GM21529 (cell line): ENCODE measurements around the gene WDR27.

ENCODE experiments used
- ATAC-seq: cut with Tn5 transposase; IDR thresholded peaks from one replicate; pipeline ENCODE4 v1.9.1; 2021; ENCODE audit not compliant: unreplicated experiment

Gene WDR27

DNA sequence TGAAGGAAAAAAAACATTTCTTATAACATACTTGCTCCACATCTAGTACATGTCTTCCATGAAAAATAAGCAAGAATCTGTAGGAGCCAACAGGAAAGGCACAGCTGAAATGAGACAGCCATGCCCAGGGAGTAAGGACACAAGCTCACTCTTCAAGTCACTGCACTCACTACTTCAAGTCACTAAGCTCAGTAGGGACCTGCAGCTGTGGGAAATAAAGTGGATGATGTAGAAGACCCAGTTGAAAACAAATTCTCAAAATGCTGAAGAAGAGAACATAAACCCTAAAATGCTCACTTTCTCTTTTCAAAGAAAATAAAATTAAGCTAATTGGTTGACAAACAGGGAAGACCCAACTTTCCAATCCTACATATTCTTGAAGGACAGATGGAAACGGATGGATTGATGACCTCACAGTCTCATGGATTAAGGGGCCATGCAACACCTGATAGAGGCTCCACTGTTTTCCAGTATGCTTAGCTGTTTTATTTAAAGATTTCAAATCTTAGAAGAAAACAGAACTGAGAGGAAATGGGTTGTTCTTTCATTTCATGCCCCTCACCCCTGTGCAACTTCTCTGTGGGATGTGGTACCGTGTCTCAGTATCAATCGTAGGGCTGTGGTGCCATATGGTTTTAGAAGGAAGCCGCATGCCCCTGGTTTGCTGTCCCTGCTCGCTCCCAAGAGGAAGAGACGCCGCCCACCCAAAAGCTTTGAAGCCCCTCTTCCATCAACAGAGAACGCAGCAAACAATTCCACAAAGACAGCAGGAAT lies 133.3 kb downstream of the WDR27 start:
- peak; percentile 75 for ATAC-seq

DNA sequence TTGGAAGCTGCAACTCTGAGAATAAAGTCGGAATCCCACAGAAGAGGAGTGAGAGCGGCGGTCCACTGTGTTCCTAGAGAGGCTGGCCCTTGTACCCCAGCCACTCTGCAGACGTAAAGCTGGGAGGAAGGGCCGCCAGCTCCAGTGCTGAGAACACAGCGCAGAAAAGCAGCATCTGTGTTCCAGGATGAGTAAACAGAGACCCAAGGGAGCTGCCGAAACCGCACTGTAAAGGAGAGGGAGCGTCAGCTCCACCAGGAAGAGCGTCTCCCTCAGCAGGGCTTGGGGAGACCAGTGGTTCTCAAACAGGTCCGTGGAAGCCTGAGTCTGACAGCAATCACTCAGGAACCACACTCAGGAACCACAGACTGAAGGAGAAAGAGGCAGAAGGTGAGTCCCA lies 134.0 kb downstream of the WDR27 start:
- ATAC-seq: no peak

DNA sequence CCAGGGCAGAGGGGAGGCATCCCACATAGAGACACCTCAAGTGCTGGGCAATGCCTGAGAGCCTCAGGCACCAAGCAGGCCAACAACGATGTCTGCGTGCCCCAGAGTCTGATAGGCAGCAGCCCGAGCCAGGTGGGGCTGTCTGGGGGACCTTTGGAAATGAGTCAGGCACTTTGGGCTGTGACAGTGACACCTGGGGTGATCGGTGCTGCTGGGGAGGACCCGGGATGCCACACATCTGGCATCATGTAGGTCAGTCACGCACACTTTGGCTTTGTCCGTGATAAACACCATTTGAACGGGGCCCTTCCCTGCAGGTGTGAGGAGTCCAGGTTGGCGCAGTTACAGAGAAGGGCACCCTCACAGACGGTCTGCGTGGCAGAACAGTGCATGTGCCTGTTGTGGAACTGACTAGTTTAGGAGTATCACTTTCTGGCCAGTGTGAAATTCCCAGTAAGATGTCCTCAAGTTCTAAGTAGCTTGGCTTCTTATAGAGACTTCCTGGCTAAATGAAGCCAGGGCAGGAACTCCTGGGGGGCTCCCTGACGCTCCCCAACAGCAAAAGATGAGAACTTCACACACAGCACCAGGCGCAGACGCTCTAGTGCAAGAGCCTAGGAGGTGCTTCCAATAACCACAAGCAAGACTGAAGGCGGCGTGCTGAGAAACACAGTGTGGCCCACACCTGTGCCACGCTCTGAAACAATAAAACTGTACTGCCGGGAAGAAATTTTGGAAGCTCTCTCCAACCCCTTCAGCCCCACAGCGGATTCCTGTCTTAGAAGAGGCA lies 134.7 kb downstream of the WDR27 start:
- ATAC-seq: no peak

DNA sequence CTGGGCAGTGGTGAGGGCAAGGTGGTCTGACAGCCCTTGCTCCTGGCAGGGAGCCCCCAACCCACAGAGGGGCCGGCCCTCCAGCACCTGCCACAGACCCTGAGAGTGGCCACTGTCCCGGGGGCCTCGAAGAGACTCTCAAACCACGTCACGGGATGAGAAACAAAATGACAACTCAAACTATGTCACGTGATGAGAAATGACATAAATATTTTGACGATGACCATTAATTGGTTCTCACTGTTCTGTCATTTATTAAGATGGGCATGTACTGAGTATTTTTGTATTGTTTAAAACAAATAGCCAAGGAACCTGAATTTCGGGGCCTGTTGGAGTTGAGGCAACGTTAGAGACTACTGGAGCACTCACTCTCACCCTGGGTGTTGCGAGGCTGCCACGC lies 135.5 kb downstream of the WDR27 start:
- ATAC-seq: no peak

DNA sequence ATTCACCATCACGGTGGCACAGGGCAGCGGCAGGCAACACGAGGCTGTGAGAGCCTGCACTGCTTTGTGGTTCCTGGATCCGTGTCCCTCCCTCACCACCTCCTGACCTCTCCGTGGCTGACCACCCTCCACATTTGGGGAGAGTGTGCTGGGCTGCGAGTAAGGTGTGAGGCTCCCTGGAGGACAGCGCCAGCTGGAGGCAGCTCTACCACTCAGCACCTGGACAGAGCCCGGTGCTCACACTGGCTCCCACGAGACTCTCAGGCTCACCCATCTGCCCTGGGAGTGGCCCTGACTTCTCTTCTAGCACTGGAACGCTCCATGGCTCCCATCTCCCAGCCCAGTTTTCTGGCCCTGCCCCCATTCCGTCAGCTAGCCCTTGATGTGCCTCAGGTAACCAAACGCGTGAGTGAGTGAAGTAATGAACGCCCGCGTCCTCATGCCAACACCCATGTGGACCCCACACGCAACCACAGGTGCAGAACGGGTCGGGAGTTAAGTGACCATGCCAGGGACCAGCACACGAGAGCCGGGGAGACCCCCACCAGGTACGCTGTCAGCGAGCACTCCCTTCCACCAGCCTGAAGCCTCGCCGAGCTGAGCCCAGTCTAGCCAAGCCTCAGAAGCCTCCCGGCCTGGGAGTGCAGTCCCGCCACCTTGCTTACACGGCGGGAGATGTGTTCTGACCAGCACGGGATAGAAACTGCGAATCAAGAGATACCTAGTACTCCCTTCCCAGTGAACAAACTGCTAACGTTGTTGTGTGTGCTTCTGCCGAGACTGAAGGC lies 137.2 kb downstream of the WDR27 start:
- ATAC-seq: no peak

DNA sequence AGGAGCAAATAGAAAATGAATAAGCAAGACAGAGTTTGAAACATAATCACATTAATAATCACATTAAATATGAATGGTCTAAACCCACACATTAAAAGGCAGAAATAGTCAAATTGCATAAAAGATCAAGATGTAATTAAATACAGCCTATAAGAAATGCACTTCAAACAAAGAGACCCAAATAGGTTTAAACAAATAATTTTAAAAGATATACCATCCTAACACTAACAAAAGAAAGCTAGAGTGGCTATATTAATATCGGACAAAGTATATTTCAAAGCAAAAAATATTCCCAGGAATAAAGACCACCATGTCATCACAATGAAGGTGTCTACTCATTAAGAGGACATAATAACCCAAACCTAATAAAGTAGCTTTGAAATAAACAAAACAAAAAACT lies 140.2 kb downstream of the WDR27 start:
- ATAC-seq: no peak

DNA sequence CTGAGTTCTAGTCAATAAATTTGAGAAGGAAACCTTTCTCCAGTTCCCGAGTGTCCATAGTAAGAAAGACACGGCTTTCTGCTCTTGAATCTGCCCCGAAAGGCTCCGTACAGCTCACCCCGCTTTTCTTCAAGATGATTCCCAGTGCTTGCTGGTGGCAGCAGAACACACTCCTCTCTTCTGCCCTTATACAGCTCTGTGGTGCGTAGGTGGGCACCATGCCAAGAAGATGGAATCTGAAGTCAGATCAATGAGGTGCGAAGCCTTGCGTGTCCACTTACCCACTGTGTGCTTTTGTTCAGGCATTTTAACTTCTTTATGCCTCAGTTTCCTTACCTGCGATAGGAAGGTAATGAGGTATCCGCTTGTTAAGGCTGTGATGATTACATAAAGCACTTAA lies 142.2 kb downstream of the WDR27 start:
- ATAC-seq: no peak

DNA sequence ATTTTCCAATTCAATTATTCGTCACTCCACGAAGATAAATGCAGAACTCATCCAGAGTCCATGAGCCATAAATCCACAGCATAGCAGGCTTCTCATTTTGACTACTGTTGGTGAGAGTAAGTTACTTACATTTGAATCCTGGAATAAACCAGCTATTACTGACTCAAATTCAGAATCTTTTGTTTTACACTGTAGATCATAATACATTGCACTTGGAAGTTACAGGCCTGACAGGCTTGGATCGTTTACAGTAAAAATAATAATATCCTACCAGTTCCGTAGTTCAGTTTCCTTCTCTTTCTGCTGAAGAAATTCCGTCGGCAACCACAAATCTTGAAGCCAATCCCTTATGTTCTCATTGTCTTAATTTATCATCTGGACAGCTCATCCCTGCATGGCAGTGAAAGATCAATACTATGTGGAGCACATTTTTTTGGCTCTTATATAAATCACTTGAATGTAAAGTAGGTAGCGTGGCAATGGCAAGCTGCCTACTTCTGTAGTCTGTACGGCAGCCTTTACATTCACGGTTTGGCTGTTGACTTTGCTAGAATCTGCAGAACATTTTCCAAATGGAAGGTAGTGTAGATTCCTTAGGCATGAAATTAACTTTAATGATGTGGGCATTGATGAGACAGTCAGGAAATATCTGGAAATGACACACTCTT lies 142.9 kb downstream of the WDR27 start:
- no peak for ATAC-seq

DNA sequence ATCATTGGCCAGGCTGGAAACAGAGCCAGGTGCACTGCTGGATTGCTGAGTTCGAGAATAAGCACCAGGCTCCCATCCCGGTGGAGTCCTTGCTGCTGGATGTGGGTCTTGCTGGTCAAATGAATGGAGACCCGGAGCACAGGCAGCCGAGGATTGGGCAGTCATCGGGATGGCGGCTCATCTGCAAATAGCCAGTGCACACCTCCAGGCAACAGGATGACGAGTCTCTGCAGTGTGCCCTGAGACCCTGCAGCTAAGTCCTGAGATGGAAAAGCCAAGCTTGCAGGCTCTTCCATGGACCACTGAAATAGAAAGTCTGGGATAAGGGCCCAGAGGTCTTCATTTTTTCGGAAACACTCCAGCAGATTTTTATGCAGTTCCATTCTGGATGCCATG lies 143.5 kb downstream of the WDR27 start:
- no peak for ATAC-seq

DNA sequence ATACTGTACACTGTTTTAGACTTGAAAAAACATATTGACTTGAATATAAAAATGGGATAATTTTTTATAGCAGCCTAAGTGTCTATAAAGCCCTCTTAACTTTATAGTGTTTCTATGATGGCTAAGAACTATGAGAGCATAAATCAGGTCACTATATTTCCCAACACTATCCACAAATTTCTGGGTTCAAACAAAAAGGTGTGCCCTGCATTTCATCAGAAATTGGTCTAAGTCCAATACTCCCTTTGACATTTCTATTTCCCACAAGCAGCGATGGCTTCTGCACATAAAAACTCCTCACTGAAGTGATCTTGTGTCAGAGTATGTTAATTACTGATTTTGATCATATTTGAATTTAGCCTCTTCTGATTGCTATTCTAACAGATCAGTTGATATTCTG lies 143.9 kb downstream of the WDR27 start:
- no peak for ATAC-seq

DNA sequence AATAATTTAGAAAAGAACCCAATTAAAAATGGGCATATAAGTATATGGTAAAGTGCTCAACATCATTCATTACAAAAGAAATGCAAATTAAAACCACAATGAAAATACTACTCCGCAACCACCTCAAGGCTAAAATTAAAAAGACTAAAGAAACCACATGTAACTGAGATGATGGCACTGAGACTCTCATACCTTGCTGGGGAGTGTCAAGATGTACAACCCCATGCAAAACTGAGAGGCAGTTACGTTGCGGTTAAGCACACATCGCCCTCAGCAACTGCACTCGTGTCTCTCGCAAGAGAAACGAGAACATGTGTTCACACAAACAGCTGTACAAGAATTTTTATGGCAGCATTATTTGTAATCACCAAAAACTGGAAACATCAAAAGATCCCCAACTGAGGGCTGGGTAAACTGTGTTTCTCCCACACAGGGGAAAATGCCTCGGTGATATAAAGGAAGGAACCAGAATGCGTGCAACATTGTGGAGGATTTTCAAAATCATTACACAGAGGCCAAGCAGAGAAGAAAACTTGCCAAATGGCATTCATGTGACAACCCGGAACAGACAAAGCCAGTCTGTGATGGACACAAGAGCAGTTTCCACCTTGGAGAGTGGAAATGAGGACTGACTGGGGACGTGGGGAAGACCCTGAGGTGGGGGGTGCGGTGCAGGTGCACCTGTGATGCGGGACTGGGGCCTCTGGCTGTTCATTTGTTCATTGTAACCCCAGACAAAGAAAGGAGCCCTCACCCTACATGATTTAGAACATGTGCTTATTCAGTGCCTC lies 144.9 kb downstream of the WDR27 start:
- ATAC-seq: peak; percentile 100

DNA sequence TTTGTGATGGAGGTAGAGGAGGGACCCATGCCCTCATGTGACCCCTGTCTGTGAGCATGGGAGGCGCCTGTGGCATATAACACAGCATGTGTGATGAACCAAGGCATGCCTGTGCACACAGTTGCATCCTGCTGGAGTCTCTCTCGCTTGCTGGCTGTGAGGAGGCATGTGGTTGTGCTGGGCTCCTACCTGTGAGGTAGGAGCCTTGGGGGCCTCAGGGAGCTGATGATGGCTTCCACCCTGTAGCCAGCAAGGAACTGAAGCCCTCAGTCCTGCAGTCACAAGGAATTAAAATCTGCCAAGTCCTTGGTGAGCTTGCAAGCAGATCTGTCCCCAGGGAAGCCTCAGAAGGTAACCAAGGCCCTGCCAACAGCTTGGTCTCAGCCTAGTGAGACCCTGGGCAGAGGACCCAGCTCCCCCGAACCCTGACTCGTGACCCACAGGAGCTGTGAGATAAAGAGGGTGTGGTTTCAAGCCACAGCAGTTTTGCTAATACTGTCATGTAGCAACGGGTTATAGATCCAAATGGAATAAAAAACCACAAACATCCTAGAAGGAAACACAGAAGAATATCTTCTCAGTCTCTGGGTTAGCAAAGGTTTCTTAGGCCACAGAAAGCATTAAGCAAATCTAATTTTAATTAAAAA lies 145.7 kb downstream of the WDR27 start:
- ATAC-seq: peak; percentile 4

DNA sequence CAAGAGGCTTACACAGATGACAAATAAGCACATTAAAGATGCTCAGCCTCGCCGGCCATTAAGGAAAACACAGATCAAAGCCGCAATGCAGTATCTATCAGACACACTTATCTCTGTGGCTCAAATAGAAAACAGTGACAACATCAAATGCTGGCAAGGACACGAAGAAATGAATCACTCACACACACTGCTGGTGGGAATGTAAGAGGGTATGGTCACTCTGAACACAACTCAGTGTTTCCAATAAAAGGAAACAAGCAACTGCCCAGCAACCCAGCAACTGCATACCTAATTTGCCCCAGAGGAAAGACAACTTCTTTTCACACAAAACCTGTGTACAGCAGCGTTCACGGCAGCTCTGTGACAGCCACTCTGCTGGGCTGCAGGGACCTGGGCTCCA lies 155.8 kb downstream of the WDR27 start:
- no peak for ATAC-seq

DNA sequence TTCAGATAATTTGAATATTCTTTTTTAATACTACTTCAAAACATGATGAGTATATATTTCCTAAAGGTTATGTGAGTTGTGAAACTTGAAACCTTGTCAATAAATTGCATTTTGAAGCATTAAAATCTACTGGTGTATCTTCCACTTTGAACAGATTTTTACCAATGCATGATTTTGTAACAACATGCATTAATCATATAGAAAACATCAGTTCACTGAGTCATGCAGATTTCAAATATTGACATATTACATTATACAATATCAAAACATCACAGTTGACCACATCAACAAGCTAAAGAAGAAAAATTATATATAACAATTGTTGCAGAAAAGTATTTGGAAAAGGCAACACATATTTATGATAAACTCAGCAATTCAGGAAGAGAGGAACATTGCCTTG lies 158.1 kb downstream of the WDR27 start:
- no peak for ATAC-seq

DNA sequence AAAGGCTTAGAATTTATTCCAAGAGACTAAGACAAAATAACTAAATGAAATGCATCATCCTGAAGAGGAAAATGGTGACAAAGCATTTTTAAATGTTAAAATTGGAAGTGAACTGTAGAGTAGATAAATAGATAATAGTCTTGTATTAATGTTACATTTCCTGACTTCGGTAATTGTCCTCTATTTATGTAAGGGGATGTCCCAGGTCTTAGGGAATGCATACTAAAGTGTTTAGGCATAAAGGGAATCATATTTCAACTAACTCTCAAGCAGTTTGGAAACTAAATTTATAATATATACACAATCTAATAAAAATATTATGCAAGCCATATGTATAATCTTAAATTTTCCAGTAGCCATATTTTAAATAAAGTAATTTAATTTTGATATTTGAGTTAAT lies 159.3 kb downstream of the WDR27 start:
- no peak for ATAC-seq

DNA sequence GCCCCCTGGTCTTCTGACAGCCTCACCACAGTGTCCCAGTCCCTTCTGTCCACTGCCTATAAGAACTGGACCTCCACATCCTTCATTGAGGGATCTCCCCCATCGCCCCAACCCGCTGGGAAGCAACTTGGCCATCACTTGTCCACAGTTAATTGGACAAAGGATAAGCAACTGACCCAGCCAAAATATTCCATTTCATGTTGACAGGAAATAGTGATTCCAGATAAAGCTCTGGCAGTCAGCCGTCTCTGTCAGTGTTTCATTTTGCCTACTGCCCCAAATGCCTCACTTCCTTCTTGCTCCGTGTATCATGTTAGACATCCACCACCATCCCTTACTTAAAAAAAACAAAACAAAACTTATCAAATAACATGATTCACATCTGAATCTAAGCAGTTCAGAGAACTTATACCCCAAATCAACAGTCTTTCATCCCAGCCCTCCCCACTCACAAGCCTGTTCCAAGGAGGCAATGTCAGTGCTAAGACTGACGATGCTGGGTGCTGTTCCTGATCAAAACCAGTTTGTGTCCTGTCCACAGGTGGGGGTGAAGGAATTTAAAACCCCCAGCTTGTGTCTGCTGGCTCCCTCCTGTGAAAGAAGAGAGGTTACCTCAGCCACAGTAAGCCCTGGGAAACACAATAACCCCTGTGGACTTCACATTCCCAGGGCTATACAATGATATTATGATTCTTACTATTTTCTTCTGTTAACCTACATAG lies 162.5 kb downstream of the WDR27 start:
- ATAC-seq: no peak

DNA sequence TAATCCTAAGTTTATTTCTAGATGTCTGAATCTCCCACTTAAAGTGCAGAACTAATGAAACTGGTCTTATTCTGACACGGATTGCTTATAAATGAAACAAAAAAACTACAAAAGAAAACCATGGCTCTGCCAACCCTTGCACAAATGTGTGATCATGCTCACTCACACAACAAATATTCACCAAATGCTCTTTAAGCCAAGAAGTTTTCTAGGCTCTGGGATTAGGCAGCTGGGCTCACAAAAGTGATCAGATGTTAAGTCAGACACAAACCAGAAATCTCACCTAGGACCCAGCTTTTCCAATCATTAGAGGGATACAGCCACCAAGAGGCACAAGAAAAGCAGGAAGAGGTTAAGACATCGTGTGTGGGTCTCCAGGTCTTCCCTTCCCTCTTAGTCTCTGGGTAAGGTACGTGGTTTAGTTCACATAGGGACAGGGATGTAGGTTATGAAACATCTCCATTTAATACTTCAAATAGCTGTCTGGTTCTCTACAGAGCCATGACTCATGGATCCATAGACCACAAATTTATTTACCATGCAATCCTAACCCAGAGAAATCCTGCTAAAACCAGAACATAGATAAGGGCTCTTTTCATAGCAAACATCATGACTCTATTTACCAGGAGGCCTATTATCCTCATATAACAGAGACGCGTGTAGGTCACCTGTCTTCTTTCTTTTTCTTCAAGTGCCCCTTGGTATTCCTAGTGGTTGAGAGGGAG lies 165.2 kb downstream of the WDR27 start:
- no peak for ATAC-seq

DNA sequence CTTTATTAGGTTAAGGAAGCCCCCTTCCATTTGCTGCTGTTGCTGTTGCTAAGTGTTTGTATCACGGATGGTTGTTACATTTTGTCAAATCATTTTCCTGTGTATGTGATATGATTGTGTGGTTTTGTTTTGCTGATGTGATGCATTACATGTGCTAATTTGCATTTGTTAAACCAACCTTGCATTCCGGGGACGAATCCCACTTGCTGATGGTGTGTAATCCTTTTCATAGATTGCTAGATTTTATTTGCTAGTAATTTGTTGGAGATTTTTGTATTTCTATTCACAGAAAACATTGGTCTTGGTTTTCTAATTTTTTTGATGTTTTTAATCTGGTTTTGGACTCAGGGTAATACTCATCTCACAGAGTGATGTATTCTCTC lies 167.8 kb downstream of the WDR27 start:
- ATAC-seq: no peak
